Measurements from ENCODE around the gene SPEG.
"Not testable (repeated sequence)": the region's sequence is repeated elsewhere in the genome, so short reads cannot be mapped to it uniquely, and the experiment has no call there.

The SPEG gene

DNA sequence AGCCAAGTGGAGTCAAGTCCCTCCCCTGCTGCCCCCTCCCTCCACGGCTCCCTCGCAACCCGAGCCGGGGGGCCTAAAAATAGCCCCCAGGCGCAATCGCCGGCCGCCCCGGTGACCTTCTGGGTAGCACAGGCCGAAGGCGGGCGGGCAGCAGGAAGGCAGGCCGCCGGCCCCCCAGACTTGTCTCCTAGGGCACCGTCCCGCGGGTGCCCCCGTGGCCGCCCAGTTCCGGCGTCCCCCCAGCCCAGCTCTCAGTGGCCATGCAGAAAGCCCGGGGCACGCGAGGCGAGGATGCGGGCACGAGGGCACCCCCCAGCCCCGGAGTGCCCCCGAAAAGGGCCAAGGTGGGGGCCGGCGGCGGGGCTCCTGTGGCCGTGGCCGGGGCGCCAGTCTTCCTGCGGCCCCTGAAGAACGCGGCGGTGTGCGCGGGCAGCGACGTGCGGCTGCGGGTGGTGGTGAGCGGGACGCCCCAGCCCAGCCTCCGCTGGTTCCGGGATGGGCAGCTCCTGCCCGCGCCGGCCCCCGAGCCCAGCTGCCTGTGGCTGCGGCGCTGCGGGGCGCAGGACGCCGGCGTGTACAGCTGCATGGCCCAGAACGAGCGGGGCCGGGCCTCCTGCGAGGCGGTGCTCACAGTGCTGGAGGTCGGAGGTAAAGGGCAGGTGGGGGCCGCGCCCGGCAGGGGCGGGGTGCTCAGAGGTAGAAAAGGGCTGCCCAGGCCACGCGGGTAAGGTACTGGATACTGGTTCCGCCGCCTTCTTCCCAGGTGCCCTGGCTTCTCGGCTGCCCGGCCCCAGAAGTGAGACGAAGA is at the start of gene SPEG:
Gene SPEG (plus strand): TSS at position 126 of the 808 bp plus-strand sequence. CDS start 135 bp downstream, at position 261.
- DNase-seq (ENCODE audit: low spot score) = peak; percentile 60

DNA sequence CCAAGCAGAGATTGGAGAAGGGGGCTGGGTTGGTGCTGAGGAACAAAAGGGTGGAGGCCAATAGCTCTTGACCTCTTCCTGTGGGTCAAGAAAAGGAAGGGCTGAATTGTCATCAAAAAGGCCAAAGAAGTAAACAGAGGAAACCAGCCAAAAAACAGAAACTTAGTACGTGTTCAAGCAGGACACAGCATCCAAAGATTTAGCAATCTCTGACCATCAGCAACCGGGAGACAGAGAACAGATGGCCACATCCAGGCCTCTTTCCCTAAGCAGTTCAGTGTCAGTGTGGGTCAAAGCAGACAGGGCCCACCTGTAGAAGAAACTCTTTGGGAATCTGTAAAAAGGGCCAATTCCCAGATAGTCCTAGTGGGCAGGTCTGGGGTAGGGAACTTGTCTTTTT is 49.8 kb upstream of the SPEG start:
- DNase-seq (ENCODE audit: low spot score) = no peak

DNA sequence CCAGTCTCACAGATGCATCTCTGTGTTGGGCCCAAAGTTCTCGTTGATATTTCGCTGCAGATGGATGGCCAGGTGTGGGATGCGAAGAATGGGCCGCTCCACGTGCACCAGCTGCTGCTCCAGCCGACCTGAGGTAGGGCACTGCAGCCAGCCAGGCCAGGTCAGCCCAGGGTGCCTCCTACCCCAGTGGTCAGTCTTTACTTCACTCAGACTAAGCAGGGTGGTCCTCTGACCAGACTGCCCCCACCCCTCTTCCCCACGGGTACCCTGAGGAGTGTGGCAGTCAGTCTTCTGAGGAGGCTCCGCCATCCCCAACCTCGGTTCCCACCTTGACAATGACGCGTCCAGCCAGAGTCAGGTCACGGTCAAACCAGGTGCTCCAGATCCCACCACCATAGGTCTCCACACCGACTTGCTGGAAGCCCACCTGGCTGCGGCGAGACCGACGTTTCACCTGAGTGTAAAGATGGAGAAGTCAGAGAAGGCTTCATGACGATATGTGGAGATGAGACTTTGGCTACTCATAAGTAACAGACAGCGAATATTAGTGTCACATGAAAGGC is 48.6 kb upstream of the SPEG start:
- DNase-seq (ENCODE audit: low spot score) = no peak

DNA sequence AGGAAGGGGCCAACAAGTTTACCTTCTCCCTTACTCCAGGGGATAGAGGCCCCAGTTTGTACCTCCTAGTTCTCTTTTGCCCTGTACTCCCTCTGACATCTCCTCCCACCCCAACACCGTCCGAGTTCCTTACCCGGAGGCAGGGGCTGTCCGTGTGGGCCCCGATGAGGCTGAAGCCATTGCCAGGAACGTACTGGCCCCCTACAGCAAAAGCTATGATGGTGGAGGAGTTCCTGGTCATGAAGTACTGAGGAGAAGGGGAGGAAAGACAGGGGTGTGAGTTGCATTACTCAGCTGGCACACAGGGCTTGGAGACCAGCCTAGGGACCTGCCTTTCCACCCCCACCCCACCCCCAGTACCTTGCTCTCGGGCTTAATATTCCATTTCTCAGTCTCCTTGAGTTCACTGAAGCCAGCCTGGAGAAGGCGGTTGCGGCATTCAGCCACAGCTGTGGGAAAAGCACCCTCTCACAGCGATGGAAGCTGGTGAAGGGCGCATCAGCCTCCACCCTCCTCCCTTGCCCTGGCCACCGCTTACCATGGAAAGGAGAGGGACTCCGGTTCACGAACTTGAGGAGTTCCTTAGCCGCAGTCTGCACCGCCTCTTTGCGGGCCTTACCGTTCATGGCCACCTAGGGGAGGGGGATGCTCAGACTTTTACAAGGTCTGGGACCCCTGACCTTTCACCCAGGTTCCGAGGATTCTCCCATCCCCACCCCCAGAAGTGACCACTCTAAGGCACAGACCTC is 47.9 kb upstream of the SPEG start:
- DNase-seq (ENCODE audit: low spot score) = peak; percentile 37

DNA sequence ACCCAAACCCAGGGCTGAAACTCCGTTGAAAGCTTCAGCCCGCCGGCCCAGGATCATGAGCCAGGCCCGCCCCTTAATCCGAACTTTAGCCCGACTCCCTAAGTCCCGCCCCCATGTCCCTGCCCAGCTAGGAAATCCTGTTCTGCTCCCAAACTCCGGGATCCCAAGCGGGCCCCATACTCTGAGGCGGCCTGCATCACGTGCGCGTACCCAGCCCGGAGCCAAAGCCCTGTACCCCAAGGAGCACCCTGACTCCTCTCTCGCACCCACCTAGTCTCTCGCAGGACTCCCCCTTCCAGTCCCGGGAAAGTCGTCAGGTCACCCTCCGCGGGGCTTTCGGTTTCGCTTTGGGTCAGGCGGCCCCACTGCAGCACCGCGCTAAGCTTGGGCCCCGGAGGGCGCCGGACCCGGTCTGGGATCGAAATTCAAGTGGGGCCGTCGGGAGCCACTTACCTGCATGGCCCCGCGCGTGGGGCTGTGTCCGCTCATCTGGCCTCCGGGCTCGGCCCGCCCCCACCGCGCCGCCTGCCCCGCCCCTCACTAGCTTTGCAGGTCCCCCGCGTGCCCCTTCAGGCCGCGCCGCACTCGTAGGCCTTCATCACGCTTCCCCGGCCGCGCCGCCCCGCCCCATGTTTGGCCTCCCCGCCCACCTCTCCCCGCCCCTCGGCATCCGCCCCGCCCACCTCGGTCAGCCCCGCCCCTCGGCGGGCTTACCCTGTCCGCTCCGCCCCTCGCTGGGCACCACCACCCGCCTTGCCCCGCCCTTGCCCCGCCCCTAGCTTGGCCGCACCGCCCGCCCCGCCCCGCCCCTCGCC is 47.1 kb upstream of the SPEG start, which contains the start of gene DNPEP:
Gene DNPEP (minus strand): TSS at position 607 of the 815 bp plus-strand sequence. CDS start 118 bp downstream, at position 489.
- peak; percentile 94 for DNase-seq (ENCODE audit: low spot score)

DNA sequence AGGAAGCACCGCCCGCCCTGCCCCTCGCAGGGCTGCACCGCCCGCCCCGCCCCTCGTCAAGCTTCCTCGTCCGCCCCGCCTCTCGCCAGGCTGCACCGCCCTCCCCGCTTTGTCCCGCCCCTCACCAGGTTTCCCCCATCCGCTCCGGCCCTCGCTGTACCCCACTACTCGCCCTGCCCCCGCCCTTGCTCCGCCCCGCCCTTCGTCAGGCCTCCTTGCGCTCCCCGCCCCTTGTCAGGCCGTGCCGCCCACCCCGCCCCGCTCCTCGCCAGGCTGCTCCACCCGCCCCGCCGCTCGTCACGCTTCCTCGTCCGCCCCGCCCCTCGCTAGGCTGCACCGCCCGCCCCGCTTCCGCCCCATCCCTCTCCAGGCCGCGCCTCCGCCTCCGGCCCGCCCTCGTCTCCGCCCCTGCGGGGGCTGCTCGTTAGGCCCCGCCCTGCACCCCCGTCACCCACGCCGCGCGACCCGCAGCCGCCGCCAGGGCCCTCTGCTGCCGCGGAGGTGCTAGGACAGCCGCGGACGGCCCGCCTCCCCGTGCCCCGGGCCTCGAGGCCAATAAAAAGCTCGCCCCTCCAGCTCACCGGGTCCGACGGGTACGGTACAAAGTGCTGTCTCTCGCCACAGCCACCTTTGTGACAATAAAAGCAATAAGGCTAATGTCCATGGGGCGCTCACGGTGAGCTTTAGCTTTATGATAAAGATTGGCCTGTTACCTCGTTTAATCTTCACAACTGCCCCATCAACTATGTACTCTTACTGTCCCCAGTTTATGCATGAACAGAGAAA is 46.3 kb upstream of the SPEG start:
- DNase-seq (ENCODE audit: low spot score) = peak; percentile 97

DNA sequence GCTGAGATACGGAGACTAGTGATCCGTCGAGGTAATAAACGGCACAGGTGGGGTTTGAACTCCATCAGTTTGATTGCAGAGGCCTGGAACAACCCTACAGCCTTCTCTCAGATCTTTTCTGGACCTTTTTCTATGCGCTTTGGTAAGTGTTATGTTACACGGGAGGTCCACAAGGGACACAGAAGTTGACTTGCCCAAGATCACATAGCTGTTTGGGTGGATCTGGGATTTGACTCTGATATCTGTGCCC is 45.8 kb upstream of the SPEG start:
- DNase-seq (ENCODE audit: low spot score) = no peak

DNA sequence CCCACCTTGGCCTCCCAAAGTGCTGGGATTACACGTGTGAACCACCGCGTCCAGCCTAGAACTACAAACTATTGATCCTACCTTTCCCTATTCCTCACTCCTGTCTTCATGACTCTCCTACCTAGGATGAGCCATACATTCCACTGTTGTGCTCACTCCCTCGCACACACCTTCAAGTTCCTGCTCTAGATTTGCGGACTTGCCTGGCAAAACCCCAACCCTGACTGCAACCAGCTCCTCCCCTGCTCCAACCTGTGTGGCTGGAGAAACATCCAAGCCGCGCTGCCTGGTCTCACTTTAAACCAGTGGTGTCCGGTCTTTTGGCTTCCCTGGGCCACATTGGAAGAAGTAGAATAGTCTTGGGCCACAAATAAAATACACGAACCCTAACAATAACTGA is 41.9 kb upstream of the SPEG start:
- DNase-seq (ENCODE audit: low spot score) = no peak

DNA sequence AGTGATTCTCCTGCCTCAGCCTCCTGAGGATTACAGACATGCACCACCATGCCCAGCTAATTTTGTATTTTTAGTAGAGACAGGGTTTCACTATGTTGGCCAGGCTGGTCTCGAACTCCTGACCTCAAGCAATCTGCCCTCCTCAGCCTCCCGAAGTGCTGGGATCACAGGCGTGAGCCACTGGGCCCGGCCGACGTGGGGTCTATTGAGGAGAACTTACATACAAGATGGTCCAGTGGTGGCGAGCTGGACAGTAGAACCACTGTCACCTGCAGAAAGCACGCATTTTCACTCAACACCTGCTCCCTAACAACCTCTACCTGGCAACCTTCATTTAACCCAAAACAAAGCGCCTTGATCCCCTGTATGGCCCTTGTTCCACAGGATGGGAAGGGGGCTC is 39.6 kb upstream of the SPEG start:
- DNase-seq (ENCODE audit: low spot score) = not testable (repeated sequence)

DNA sequence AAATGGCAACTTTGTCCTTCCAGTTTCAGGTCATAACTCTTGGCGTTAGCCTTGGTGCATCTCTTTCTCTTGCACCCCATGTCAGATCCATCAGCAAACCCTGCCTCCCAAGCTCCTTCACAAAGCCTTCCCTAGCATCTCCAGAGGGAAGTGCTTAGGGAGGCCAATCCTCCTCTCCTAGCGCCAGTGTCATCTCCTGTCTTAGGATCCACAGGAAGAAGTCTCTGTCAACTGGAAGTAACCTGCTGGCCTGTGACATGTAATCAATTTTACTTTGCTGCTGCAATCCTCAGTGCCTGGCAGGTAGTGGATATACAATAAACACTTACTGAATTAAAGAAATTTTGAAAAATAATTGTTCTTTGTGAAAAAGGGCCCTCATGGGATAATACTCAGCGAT is 39.0 kb upstream of the SPEG start:
- DNase-seq (ENCODE audit: low spot score) = no peak

DNA sequence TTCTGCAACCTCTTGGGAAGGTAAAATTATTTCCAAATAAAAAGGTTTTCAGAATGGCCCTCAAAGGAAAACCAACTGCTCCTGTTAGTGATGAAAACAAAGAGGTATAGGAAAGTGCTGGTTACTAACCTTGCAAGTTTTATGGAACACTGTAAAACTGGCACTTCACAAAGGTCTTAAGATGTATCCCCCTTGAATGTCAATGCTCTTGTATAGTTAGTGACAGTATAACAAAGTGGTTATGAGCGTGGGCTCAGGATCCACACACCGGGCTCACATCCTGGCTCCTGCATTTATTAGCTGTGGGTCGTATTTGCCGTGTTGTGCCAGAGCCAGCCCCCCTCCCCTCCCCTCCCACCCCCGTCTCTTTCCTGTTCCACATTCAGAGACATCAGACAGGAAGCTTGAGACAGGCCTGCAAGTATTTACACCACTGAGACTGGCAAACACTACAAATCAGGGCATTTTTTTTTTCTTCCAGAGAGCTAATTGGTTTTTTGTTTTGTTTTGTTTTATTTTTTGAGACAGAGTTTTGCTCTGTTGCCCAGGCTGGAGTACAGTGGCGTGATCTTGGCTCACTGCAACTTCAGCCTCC is 37.7 kb upstream of the SPEG start:
- no peak for DNase-seq (ENCODE audit: low spot score)

DNA sequence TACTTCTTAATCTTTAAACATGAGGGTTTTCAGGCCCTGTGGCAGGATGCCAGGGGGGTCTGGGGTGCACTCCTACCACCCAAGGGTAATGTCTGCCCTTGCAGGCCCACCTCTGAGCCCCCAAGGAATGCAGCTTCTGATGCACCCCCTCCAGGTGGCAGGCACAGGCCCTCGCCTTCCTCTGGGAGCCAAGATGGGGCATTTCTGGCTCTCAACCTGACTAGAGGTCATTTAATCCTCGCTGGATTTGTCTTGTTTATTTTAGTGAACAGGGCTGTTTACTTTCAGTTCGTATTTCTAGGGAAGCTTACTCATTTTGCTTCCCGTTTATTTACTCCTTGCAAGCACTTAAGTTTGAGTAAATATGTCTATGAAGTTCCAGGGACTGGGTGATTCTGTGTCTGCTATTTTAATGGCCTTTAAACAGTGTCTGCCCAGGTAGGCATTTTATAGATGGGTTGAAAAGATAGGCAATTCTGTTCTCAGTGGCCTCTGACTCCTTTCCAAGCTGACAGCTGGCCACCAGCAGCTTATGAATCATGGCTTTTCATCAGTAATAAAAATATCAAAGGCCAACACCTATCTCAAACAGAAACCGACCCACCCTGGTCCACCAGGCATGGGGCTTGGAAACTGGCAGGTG is 35.8 kb upstream of the SPEG start:
- DNase-seq (ENCODE audit: low spot score) = no peak

DNA sequence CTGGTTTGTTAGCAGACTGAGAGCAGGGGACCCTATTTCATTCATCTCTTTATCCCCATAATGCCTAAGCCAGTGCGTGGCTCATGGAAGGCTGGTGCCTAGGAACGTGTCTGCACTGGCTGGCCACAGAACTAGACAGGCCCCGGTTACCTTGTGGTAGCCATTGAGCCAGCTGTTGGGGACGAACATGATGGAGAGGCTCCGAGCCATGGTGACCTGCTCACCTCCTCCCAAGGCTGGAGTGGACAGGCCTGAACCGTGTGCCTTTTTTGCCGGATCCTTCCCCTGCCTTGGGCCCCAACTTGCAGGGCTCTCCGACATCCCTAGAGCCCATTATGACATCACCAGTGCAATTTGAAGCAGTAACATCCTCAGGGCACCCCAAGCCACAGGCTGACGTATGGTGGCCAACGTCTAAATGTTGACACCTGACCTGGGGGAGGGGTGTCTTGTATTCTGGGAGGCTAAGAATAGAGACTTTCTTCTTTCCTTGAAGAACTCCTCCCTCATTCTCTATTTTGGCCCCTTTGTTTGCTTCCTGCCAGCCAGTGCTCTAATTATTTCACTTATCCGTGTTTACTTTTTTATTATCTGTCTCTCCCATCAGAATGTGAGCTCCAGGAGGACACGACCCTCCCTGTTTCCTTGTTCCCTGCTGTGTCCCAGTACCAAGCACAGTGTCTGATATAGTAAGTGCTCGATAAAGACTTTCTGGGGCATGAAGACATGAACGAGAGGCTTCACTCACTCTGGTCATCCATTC is 34.7 kb upstream of the SPEG start:
- DNase-seq (ENCODE audit: low spot score) = no peak

DNA sequence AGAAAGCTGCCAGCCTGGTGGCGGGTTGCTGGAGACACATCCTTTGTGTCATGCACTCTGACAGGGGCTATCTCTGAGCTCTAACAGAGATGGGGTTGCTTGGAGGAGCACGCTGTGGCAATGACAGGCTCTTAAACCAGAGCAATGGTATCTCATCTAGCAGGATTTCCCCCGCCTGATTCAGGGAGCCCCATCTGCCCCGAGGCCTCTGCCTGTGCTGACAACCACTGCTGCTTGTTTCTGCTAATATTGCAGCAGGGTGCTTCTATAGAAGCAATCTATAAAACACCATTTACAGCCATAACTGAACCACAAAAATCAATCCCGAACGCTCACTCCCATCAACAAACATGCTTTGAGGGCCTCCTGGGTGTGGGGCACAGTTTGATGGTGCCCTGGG is 34.1 kb upstream of the SPEG start:
- DNase-seq (ENCODE audit: low spot score) = no peak

DNA sequence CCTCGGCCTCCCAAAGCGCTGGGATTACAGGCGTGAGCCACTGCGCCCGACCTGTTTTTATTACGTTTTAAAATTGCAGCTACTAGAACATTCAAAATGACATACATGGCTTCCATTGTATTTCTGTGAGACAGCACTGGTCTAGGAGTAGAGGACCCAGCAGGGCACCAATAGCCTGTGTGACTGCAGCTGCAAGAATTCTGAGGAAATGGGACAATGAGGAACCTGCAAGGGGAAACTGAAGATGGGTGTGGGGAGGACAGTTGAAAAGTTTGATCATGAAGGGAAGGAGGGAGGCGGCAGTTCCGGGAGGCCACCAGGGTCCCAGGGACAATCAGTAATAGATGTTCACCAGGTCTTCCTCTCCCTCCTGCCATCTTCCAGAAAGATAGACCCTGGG is 33.0 kb upstream of the SPEG start:
- DNase-seq (ENCODE audit: low spot score) = no peak

DNA sequence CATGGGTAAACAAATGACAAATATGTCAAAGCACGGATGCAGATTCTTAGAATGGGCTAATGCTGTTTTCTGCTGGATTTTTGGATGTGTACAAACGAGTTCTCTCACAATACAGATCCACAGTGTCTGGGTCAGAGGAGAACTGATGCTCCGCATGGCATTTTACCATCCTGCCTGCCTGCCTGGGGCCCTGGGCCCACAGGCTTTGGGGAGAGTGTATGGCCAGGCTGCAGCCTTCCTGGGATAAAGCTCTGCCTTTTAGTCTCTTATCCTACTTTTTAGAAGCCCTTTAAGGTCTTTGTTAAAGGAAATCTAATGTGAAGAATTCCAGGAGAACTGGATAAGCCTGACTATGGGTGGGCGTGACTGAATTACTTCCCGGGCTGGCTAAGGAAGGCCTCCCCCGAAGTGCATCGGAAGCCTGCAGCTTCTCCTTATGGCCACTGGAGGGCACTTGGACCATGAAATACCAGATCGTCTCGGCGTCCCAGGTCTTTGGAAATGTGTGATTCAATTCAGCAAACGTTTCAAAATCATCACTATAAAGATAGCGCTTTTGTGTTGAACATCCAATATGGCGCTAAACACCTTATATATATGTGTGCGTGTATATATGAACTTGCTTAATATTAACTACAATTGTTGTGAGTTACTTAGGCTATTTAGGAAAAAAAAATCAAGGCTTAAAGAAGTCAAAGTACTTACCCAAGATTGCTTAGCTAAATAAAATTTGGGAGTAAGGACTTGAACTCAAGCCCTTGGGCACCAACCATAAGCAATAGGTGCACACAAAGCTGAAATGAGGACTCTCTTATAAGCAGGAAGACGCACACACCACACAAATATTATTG is 31.8 kb upstream of the SPEG start:
- DNase-seq (ENCODE audit: low spot score) = peak; percentile 81

DNA sequence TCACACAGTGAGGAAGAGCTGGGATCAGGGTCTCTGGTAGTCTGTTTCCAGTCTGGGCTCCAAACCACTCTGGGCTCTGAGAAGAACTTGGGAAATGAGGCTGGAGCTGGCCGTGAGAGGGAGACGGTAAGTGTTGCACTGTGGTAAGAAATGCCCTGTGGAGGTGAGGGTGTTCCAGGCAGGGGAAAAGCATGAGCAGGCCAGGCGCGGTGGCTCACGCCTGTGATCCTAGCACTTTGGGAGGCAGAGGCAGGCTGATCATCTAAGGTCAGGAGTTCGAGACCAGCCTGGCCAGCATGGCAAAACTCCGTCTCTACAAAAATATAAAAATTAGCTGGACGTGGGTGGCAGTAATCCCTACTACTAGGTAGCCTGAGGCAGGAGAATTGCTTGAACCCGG is 30.8 kb upstream of the SPEG start:
- no peak for DNase-seq (ENCODE audit: low spot score)

DNA sequence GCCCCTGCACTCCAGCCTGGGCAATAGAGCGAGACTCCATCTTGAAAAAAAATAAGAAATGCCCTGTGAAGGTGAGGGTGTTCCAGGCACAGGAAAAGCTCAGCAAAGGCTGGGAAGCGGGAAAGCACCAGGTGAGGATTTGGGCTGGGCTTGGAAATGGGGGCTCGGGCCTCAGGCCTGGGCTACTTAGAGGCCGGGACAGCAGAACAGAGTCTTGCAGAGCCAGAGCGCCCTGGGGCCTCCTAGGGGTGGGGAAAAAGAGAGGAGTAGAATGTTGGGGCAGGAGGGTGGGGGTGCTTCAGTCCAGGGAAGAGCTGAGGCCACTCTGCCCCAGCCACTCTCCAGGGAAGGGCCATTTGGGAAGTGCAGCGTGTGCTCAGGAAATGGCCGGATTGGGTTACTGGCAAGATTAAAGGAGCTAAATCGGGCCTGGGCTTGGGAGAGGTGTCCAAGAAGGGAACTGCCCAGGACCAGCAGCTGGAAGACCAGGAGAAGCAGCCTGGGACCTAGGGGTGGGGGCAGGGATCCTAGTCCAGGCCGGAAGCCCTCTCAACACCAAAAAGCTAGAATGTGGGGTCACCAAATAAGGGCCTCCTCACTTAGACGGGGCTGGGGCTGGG is 30.2 kb upstream of the SPEG start:
- DNase-seq (ENCODE audit: low spot score) = no peak

DNA sequence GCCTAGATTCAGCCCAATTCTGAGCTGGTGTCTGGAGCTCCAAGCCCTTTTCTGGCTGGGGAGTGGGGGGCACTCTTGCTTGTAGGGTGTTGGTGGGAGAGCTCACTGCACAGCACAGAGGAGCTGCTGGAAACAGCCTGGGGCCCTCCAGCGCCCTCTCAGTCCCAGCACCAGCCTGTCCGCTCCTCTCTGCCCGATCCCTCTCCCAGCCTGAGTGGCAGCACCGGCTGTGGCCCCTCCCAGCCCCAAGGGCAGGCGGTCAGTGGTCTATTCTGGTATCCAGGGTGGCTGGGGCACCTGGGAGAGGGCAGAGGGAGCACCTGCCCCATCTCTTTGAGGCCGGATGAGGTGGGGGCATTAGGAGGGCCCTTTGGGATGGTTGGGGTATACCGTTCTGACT is 29.7 kb upstream of the SPEG start:
- peak; percentile 64 for DNase-seq (ENCODE audit: low spot score)
